Suprapubic skin (tissue), 4 donors: Measurements from ENCODE around the gene SYT5. TPM values are rescaled to one million over a fixed set of nuclear protein-coding genes. Genes with fewer than 3 reads are reported as not detected.

Experiments
- DNase-seq, 2 donors: peaks; one replicate each; pipeline ENCODE4 v3.0.0-alpha.2; 2019; ENCODE audit warnings: low spot score in 2 of 2
- H3K27ac ChIP-seq: fragments of 200-600 bp; sonication (generic); one replicate; pipeline ENCODE4 v1.5.1; 2019
- H3K27me3 ChIP-seq: fragments of 200-600 bp; sonication (generic); one replicate; pipeline ENCODE4 v1.5.1; 2019
- H3K36me3 ChIP-seq: fragments of 200-600 bp; sonication (generic); one replicate; pipeline ENCODE4 v1.5.1; 2019
- H3K4me1 ChIP-seq: fragments of 200-600 bp; sonication (generic); one replicate; pipeline ENCODE4 v1.5.1; 2019
- H3K4me3 ChIP-seq: fragments of 200-600 bp; sonication (generic); one replicate; pipeline ENCODE4 v1.5.1; 2019; ENCODE audit warnings: mild to moderate bottlenecking
- H3K9me3 ChIP-seq: fragments of 200-600 bp; sonication (generic); one replicate; pipeline ENCODE4 v1.5.1; 2019
- CTCF ChIP-seq, 2 donors: fragments of 200-600 bp in 1 of 2; fragments of 450-650 bp in 1 of 2; sonication (generic) in 1 of 2; IDR thresholded peaks; one replicate each; pipeline ENCODE4 v1.5.1; 2016 to 2019; ENCODE audit warnings: antibody characterized with exemption in 2 of 2, mild to moderate bottlenecking in 1 of 2, moderate library complexity in 1 of 2
- EP300 ChIP-seq: sonication (generic); formaldehyde crosslinking; IDR thresholded peaks from one replicate; pipeline ENCODE4 v1.6.1; 2017; ENCODE audit warnings: antibody characterized with exemption
- POLR2A ChIP-seq, 2 donors: fragments of 450-650 bp; IDR thresholded peaks; one replicate each; pipeline ENCODE4 v1.6.1; 2017; ENCODE audit warnings: antibody characterized with exemption in 2 of 2, mild to moderate bottlenecking in 2 of 2, moderate library complexity in 2 of 2
- POLR2AphosphoS5 ChIP-seq, 3 donors: sonication (generic); formaldehyde crosslinking; IDR thresholded peaks; one replicate each; pipeline ENCODE4 v1.6.1; 2017; ENCODE audit warnings: antibody characterized with exemption in 3 of 3
- WGBS: methylation state at CpG from one replicate; pipeline ENCODE4 v1.1.5; 2018; 5-methylcytosine and 5-hydroxymethylcytosine counted together
- total RNA-seq, 4 donors: library from RNA; depleted of rRNA; stranded (reverse); fragments of >200 nt; gene quantifications; one replicate each; pipeline ENCODE4 v1.1.0, GENCODE V29; 2016

SYT5 gene
- total RNA-seq, 4 donors from 2014 or later, result 1.1 to 7.8 (median 6.8) TPM; not detected in 1

GRCh38 chr19:55199620-55200204, 19.6 kb upstream of the SYT5 start:
- DNase-seq, result no peak
- Histone ChIP-seq H3K9me3 (no peaks in the 10 kb centered on the region), H3K4me1 (no peaks in the 10 kb centered on the region), H3K4me3 (no peak overlapping the region), H3K27ac (no peak overlapping the region), H3K36me3 (no peaks in the 10 kb centered on the region), H3K27me3 (peaks cover 17% of the 10 kb centered on the region)
- WGBS, result 61% methylated on average over 5 of the region's 5 CpGs
- no peak for TF ChIP-seq POLR2AphosphoS5 (IDR thresholded peaks at IDR 0.05)
- TF ChIP-seq EP300, result no peak
- TF ChIP-seq POLR2A (IDR thresholded peaks at IDR 0.05), result no peak
- TF ChIP-seq CTCF (IDR thresholded peaks at IDR 0.05), result no peak

- WGBS, result 88% methylated on average over 3 of the region's 5 CpGs
- H3K27ac ChIP-seq, result no peak overlapping the region
- peaks cover 17% of the 10 kb centered on the region for H3K27me3 ChIP-seq
- no peaks in the 10 kb centered on the region for H3K4me1 ChIP-seq
- no peaks in the 10 kb centered on the region for H3K36me3 ChIP-seq
- no peak overlapping the region for H3K4me3 ChIP-seq
- TF ChIP-seq EP300 (no peak), CTCF (IDR thresholded peaks at IDR 0.05) (no peak), POLR2AphosphoS5 (IDR thresholded peaks at IDR 0.05) (no peak), POLR2A (IDR thresholded peaks at IDR 0.05) (no peak)
- H3K9me3 ChIP-seq, result no peaks in the 10 kb centered on the region
- DNase-seq, result no peak
Measured at GRCh38 chr19:55198651-55199050, 18.6 kb upstream of the SYT5 start.

- no peaks in the 10 kb centered on the region for H3K9me3 ChIP-seq
- no peak for TF ChIP-seq CTCF (IDR thresholded peaks at IDR 0.05)
- TF ChIP-seq POLR2AphosphoS5 (IDR thresholded peaks at IDR 0.05), result no peak
- no peak for TF ChIP-seq EP300
- TF ChIP-seq POLR2A (IDR thresholded peaks at IDR 0.05), result no peak
- H3K27ac ChIP-seq, result no peak overlapping the region
- H3K4me1 ChIP-seq, result no peaks in the 10 kb centered on the region
- H3K36me3 ChIP-seq, result no peaks in the 10 kb centered on the region
- 68% methylated on average over 4 of the region's 4 CpGs for WGBS
- no peak for DNase-seq
- H3K4me3 ChIP-seq, result no peak overlapping the region
- peaks cover 21% of the 10 kb centered on the region for H3K27me3 ChIP-seq
Measured at GRCh38 chr19:55197528-55197927, 17.4 kb upstream of the SYT5 start.

GRCh38 chr19:55196803-55197202, 16.7 kb upstream of the SYT5 start:
- DNase-seq, result no peak
- Histone ChIP-seq H3K27ac (no peak overlapping the region), H3K27me3 (peaks cover 21% of the 10 kb centered on the region), H3K9me3 (no peaks in the 10 kb centered on the region), H3K4me1 (no peaks in the 10 kb centered on the region), H3K4me3 (no peak overlapping the region), H3K36me3 (no peaks in the 10 kb centered on the region)
- TF ChIP-seq EP300 (no peak), CTCF (IDR thresholded peaks at IDR 0.05) (no peak), POLR2AphosphoS5 (IDR thresholded peaks at IDR 0.05) (no peak), POLR2A (IDR thresholded peaks at IDR 0.05) (no peak)
- 90% methylated on average over 10 of the region's 10 CpGs for WGBS

- Histone ChIP-seq H3K4me3 (no peak overlapping the region), H3K27ac (no peak overlapping the region), H3K4me1 (peaks cover 14% of the 10 kb centered on the region), H3K9me3 (no peaks in the 10 kb centered on the region), H3K27me3 (peaks cover 11% of the 10 kb centered on the region), H3K36me3 (no peaks in the 10 kb centered on the region)
- 74% methylated on average over 12 of the region's 12 CpGs for WGBS
- no peak for DNase-seq
- TF ChIP-seq CTCF (IDR thresholded peaks at IDR 0.05) (no peak), EP300 (no peak), POLR2A (IDR thresholded peaks at IDR 0.05) (no peak), POLR2AphosphoS5 (IDR thresholded peaks at IDR 0.05) (no peak)
Measured at GRCh38 chr19:55193481-55193880, 13.4 kb upstream of the SYT5 start.
